K562 (cell line): Measurements from ENCODE around the gene CDYL. TPM values are rescaled to one million over a fixed set of nuclear protein-coding genes. Genes with fewer than 3 reads are reported as not detected.

ENCODE experiments used
- CHD7 ChIP-seq: fragments of 200-600 bp; sonication (generic); IDR thresholded peaks from one replicate; pipeline ENCODE4 v1.6.1; 2012; ENCODE audit warnings: mild to moderate bottlenecking, low read depth, low read length, inconsistent platforms
- FOXK1 ChIP-seq: sonication (generic); formaldehyde crosslinking; IDR thresholded peaks from 2 replicates; pipeline ENCODE4 v1.8.0; 2022; ENCODE audit warnings: missing genetic modification reagents, mild to moderate bottlenecking, borderline replicate concordance
- HCFC1 ChIP-seq: IDR thresholded peaks from 2 replicates; pipeline ENCODE4 v1.6.1; 2012; ENCODE audit warnings: low read depth, low read length, improper control_type of control experiment
- HDAC1 ChIP-seq, 2 experiments: fragments of 450-650 bp; IDR thresholded peaks; 2 replicates each; pipeline ENCODE4 v1.6.1; 2016 to 2017; ENCODE audit warnings: inconsistent platforms in 1 of 2, mild to moderate bottlenecking in 1 of 2, moderate library complexity in 1 of 2
- HDAC2 ChIP-seq: fragments of 450-650 bp; IDR thresholded peaks from 2 replicates; pipeline ENCODE4 v1.6.1; 2016; ENCODE audit warnings: mild to moderate bottlenecking
- HNRNPLL ChIP-seq: fragments of 200-400 bp; formaldehyde crosslinking; IDR thresholded peaks from 2 replicates; pipeline ENCODE4 v1.6.1; 2017; ENCODE audit warnings: low read length, low read depth, mild to moderate bottlenecking; ENCODE audit not compliant: poor library complexity, severe bottlenecking
- L3MBTL2 ChIP-seq: fragments of 450-650 bp; IDR thresholded peaks from 2 replicates; pipeline ENCODE4 v1.6.1; 2016; ENCODE audit warnings: mild to moderate bottlenecking, moderate library complexity
- OTX1 ChIP-seq: fragments of 450-650 bp; formaldehyde crosslinking; IDR thresholded peaks from 2 replicates; pipeline ENCODE4 v1.4.0; 2022; ENCODE audit warnings: mild to moderate bottlenecking
- SLC30A9 ChIP-seq: fragments of 250-450 bp; sonication (Bioruptor Pico); IDR thresholded peaks from 2 replicates; pipeline ENCODE4 v1.8.0; 2022; ENCODE audit warnings: mild to moderate bottlenecking, moderate library complexity
- SMAD3 ChIP-seq: fragments of 450-650 bp; formaldehyde crosslinking; conservative IDR thresholded peaks from 2 replicates; pipeline ENCODE4 v1.4.0; 2020; ENCODE audit warnings: mild to moderate bottlenecking
- SRSF3 ChIP-seq: fragments of 200-400 bp; formaldehyde crosslinking; IDR thresholded peaks from 2 replicates; pipeline ENCODE4 v1.6.1; 2016; ENCODE audit warnings: mild to moderate bottlenecking, low read length, moderate library complexity; ENCODE audit not compliant: insufficient read depth
- SUPT5H ChIP-seq: fragments of 450-650 bp; IDR thresholded peaks from 2 replicates; pipeline ENCODE4 v1.6.1; 2016
- THAP12 ChIP-seq: fragments of 250-450 bp; sonication (Bioruptor Pico); IDR thresholded peaks from 2 replicates; pipeline ENCODE4 v1.9.0; 2021; ENCODE audit warnings: mild to moderate bottlenecking, inconsistent platforms
- ZNF263 ChIP-seq: sonication (generic); formaldehyde crosslinking; IDR thresholded peaks from 2 replicates; pipeline ENCODE4 v1.8.0; 2022; ENCODE audit warnings: mild to moderate bottlenecking, missing genetic modification reagents, borderline replicate concordance
- ZNF3 ChIP-seq: fragments of 250-450 bp; sonication (Bioruptor Pico); IDR thresholded peaks from 2 replicates; pipeline ENCODE4 v1.5.0; 2021; ENCODE audit warnings: mild to moderate bottlenecking, moderate library complexity
- polyA plus RNA-seq, 8 experiments: library from polyadenylated mRNA; depleted of rRNA in 4 of 8; stranded (reverse) in 5 of 8; unstranded in 3 of 8; fragments of >200 nt; fragmentation: Nextera tagmentation in 2 of 8; fragmentation: Illumina TruSeq in 1 of 8; extraction: Ambion mirVana in 2 of 8; extraction: Trizol in 1 of 8; gene quantifications; 2 replicates each; pipeline versions ENCODE4 v1.2.1 to v1.2.3, GENCODE V29; 2011 to 2014; ENCODE audit warnings: inconsistent platforms in 1 of 8, missing spikeins in 1 of 8
- total RNA-seq, 7 experiments: library from RNA; depleted of rRNA in 6 of 7; stranded (reverse); fragments of >200 nt in 6 of 7; fragmentation: Illumina TruSeq in 2 of 7; extraction: Trizol in 2 of 7; gene quantifications; 2 replicates each; pipeline versions ENCODE4 v1.2.1 to v1.2.3, GENCODE V29; 2011 to 2021; ENCODE audit warnings: low replicate concordance in 1 of 7

The CDYL gene
- total and polyA plus RNA-seq, 9 of the 15 experiments (the other 6 are each of a cell fraction or from before 2014, with no cell fraction given): 8.1 to 45.8 (median 40.8) TPM

GRCh38 chr6:5003604-5004372, 227.6 kb downstream of the CDYL start, which contains the start of gene RPP40 (continued):
- TF ChIP-seq SLC30A9 (no peak), HNRNPLL (peak; percentile 46), THAP12 (CRISPR knock-in tag) (no peak), OTX1 (no peak), CHD7 (no peak), HCFC1 (peak; percentile 99), HDAC1 (IDR thresholded peaks at IDR 0.05) (peak; percentile 44 to 99; a peak in 2 of 4 replicates), ZNF3 (CRISPR knock-in tag) (no peak), SUPT5H (peak; percentile 78), HDAC2 (peak; percentile 80; the same call in 1 of the 2 replicates), SMAD3 (CRISPR knock-in tag) (0 out of 2 replicates have a peak, but pooled peaks have one; percentile 21), L3MBTL2 (peak; percentile 99), FOXK1 (CRISPR knock-in tag) (peak; percentile 41; the same call in 1 of the 2 replicates), SRSF3 (no peak), ZNF263 (peak; percentile 81; the same call in 1 of the 2 replicates)
